A549 (cell line): ENCODE data around the gene UBP1. TPM values are rescaled to one million over a fixed set of nuclear protein-coding genes. Genes with fewer than 3 reads are reported as not detected.

ENCODE experiments used
- ATAC-seq, 2 experiments: fragments of 200-7000 bp in 1 of 2; fragments of >200 bp in 1 of 2; cut with Nextera tagmentation in 1 of 2; cut with Tn5 transposase in 1 of 2; 3 replicates each; pipeline versions ENCODE4 v1.8.0 to v1.9.1; 2018 to 2020; ENCODE audit warnings: mild to moderate bottlenecking in 1 of 2, moderate library complexity in 1 of 2
- CTCF ChIA-PET: fragments of 300-600 bp; sonication (Branson Sonifier 250); formaldehyde crosslinking; extraction: SDS; loops from one replicate; lab custom pipeline; 2021; ENCODE audit warnings: antibody characterized with exemption, inconsistent platforms; lab: Yijun Ruan, JAX
- POLR2A ChIA-PET: fragments of 350-600 bp; formaldehyde crosslinking; extraction: SDS; loops from one replicate; lab custom pipeline; 2021; ENCODE audit warnings: antibody characterized with exemption, inconsistent platforms; lab: Yijun Ruan, JAX
- DNase-seq, 2 experiments: peaks; one replicate each; pipeline versions ENCODE4 v3.0.0 to v3.0.0-alpha.2; 2011 to 2016; ENCODE audit warnings: low read depth in 1 of 2, low spot score in 1 of 2
- FAIRE-seq: peaks from 2 replicates; lab custom pipeline; 2011; peaks lifted over from hg19 to GRCh38; lab: Jason Lieb, UNC
- H3K27ac ChIP-seq, 2 experiments: fragments of >200 bp; sonication (Bioruptor Twin); formaldehyde crosslinking; 3 replicates each; pipeline ENCODE4 v1.5.1; 2016 to 2017
- H3K4me1 ChIP-seq: fragments of >200 bp; sonication (Bioruptor Twin); formaldehyde crosslinking; 3 replicates; pipeline ENCODE4 v1.6.1; 2016
- H3K4me2 ChIP-seq: fragments of >200 bp; sonication (Bioruptor Twin); formaldehyde crosslinking; 3 replicates; pipeline ENCODE4 v1.6.1; 2016
- H3K4me3 ChIP-seq: fragments of >200 bp; sonication (Bioruptor Twin); formaldehyde crosslinking; 3 replicates; pipeline ENCODE4 v1.5.1; 2016
- H3K9me3 ChIP-seq: fragments of >200 bp; sonication (Bioruptor Twin); formaldehyde crosslinking; 3 replicates; pipeline ENCODE4 v1.6.1; 2016
- ATOH8 ChIP-seq: fragments of 250-450 bp; sonication (Bioruptor Pico); IDR thresholded peaks from 2 replicates; pipeline ENCODE4 v1.5.0; 2020; ENCODE audit warnings: low read depth, mild to moderate bottlenecking, moderate library complexity
- CTCF ChIP-seq: fragments of >200 bp; sonication (Bioruptor Twin); formaldehyde crosslinking; IDR thresholded peaks from 3 replicates; pipeline ENCODE4 v1.5.1; 2016
- EHMT2 ChIP-seq: fragments of 200-600 bp; sonication (generic); IDR thresholded peaks from 2 replicates; pipeline ENCODE4 v1.6.1; 2016; ENCODE audit warnings: antibody characterized with exemption, low read depth, mild to moderate bottlenecking, moderate library complexity
- ESRRA ChIP-seq: fragments of 150-350 bp; IDR thresholded peaks from 2 replicates; pipeline ENCODE4 v1.6.1; 2014; ENCODE audit warnings: mild to moderate bottlenecking, low read length, borderline replicate concordance
- FOSB ChIP-seq: fragments of 250-450 bp; sonication (Bioruptor Pico); IDR thresholded peaks from 2 replicates; pipeline ENCODE4 v1.5.0; 2020; ENCODE audit warnings: mild to moderate bottlenecking, moderate library complexity
- HDAC2 ChIP-seq: fragments of 200-600 bp; sonication (generic); IDR thresholded peaks from 2 replicates; pipeline ENCODE4 v1.6.1; 2016
- HES2 ChIP-seq: fragments of >200 bp; sonication (Bioruptor Twin); formaldehyde crosslinking; IDR thresholded peaks from 2 replicates; pipeline ENCODE4 v1.6.1; 2016
- HMGXB4 ChIP-seq: fragments of 250-450 bp; sonication (Bioruptor Pico); IDR thresholded peaks from 2 replicates; pipeline ENCODE4 v1.5.0; 2021; ENCODE audit warnings: mild to moderate bottlenecking, moderate library complexity, borderline replicate concordance
- JUNB ChIP-seq: fragments of >200 bp; sonication (Bioruptor Twin); formaldehyde crosslinking; IDR thresholded peaks from 2 replicates; pipeline ENCODE4 v1.6.1; 2016
- NPAS2 ChIP-seq: fragments of 250-450 bp; sonication (Bioruptor Pico); IDR thresholded peaks from 2 replicates; pipeline ENCODE4 v1.8.0; 2022; ENCODE audit warnings: mild to moderate bottlenecking, moderate library complexity, borderline replicate concordance
- NR3C1 ChIP-seq: fragments of >200 bp; sonication (Bioruptor Twin); formaldehyde crosslinking; IDR thresholded peaks from 3 replicates; pipeline ENCODE4 v1.6.1; 2017
- REST ChIP-seq: fragments of 200-600 bp; sonication (generic); IDR thresholded peaks from 2 replicates; pipeline ENCODE4 v1.6.1; 2016; ENCODE audit warnings: antibody characterized with exemption, mild to moderate bottlenecking, moderate library complexity
- TFCP2L1 ChIP-seq: fragments of 250-450 bp; sonication (Bioruptor Pico); IDR thresholded peaks from 2 replicates; pipeline ENCODE4 v1.5.0; 2021; ENCODE audit warnings: mild to moderate bottlenecking
- WGBS: methylation state at CpG from one replicate; pipeline ENCODE4 v1.1.6; 2017; ENCODE audit errors: missing lambda C conversion rate; 5-methylcytosine and 5-hydroxymethylcytosine counted together
- polyA plus RNA-seq, 4 experiments: library from polyadenylated mRNA; depleted of rRNA in 3 of 4; stranded (reverse); fragments of >200 nt; fragmentation: RNase III in 1 of 4; extraction: RNeasy Plus Mini Kit Qiagen cat#74134 plus additional on column Dnase treatment in 1 of 4; gene quantifications; 2 replicates in 3 of 4; 3 replicates in 1 of 4; pipeline ENCODE4 v1.2.3, GENCODE V29; 2011 to 2017
- TF ChIP-seq, protein P1 (sequence below): IDR thresholded peaks from 2 replicates; pipeline ENCODE4 v1.6.1; 2012
- TF ChIP-seq, protein P2 (sequence below): IDR thresholded peaks from 2 replicates; pipeline ENCODE4 v1.6.1; 2012; ENCODE audit warnings: low read depth, borderline replicate concordance

Gene UBP1
- polyA plus RNA-seq, 2 of the 4 experiments (the other 2 are of a cell fraction): 48.6 to 92.5 TPM

DNA sequence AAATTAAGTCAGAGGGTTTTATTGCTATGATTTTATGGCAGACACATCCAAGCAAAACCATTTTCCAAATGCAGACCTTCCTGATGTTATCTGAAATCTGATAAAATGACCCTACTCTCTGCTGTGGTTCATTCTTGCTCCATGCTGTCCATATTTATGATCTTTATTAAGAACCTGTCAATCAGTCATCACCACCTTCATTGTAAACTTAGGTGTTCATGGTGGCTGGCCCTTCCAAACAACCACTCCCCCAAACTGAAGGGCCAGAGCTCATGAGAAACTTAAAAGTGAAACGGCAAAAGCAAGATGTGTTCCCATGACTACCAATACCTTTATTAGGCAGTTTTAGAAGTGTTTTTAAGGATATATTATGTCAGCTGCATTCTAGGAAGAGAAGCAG is 53.6 kb downstream of the UBP1 start:
- H3K27ac ChIP-seq: no peak overlapping the region

GRCh38 chr3:33385423-33385822 is 54.8 kb downstream of the UBP1 start:
- TF ChIP-seq ESRRA: no peak
- TF ChIP-seq JUNB: no peak
- TF ChIP-seq NPAS2 (CRISPR knock-in tag): no peak
- no peak for TF ChIP-seq CTCF
- CTCF ChIA-PET: interaction anchor here (0.9 to 5.4 kb wide), 5 partner anchors 10 to 254 kb away, joined by 3 to 38 read pairs (median 3); no protein-coding TSS in a partner anchor
- no peak overlapping the region for H3K27ac ChIP-seq
- DNase-seq (peak in 1 of 2 experiments; percentile 12), FAIRE-seq (no peak), ATAC-seq (no peak)
- H3K9me3 ChIP-seq: no peaks in the 10 kb centered on the region
- POLR2A ChIA-PET: no interaction called here
- H3K4me1 ChIP-seq: peaks cover 24% of the 10 kb centered on the region
- WGBS: 82% methylated on average over 5 of the region's 5 CpGs
- no peak overlapping the region for H3K4me3 ChIP-seq
- no peak overlapping the region for H3K4me2 ChIP-seq

More for the DNA sequence above, 53.6 kb downstream of the UBP1 start:
- DNase-seq (no peak), ATAC-seq (no peak), FAIRE-seq (no peak)
- Histone ChIP-seq H3K4me3 (no peak overlapping the region), H3K4me1 (peaks cover 28% of the 10 kb centered on the region), H3K4me2 (no peak overlapping the region), H3K9me3 (no peaks in the 10 kb centered on the region)
- CTCF ChIA-PET: interaction anchor here (0.7 to 5.4 kb wide), 3 partner anchors 14 to 255 kb away, joined by 3 to 38 read pairs (median 10); no protein-coding TSS in a partner anchor
- POLR2A ChIA-PET: no interaction called here
- TF ChIP-seq, protein P1, sequence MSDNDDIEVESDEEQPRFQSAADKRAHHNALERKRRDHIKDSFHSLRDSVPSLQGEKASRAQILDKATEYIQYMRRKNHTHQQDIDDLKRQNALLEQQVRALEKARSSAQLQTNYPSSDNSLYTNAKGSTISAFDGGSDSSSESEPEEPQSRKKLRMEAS: no peak
- 74% methylated on average over 1 of the region's 1 CpG for WGBS

- FAIRE-seq (no peak), DNase-seq (no peak), ATAC-seq (peak in 1 of 2 experiments; percentile 11; a peak in 2 of 6 replicates)
- H3K4me3 ChIP-seq: no peak overlapping the region
- POLR2A ChIA-PET: no interaction called here
- peaks cover 19% of the 10 kb centered on the region for H3K4me1 ChIP-seq
- no peak for TF ChIP-seq NR3C1
- no peak for TF ChIP-seq TFCP2L1 (CRISPR knock-in tag)
- H3K9me3 ChIP-seq: no peaks in the 10 kb centered on the region
- H3K4me2 ChIP-seq: no peak overlapping the region
- H3K27ac ChIP-seq: peak overlapping the region in 1 of 2 experiments; percentile 68; a peak in 4 of 6 replicates
- CTCF ChIA-PET: interaction anchor here (5.4 kb wide), 1 partner anchor 11 kb away, joined by 38 read pairs; no protein-coding TSS in a partner anchor
- 90% methylated on average over 9 of the region's 12 CpGs for WGBS
These were observed 56.3 kb downstream of the UBP1 start for GRCh38 chr3:33383951-33384350.

DNA sequence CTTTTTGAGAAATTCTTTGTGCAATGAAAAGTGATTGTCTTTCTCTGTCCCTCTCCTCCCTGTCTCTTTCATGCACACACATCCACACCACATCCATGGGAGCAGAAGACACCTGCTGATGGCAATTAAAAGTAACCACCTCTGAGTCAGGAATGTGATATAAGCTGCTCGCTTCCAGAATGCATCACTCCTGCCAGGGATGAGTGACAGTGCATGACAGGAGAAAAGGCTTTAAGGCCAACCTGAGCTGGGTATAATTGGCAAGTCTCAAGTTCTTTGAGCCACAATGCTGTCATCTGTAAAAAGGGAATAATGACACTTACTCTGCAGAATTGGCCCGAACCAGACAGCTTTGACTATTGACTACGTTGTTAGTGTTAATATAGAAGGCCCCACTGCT is 59.6 kb downstream of the UBP1 start:
- no peak for DNase-seq
- no peak for FAIRE-seq
- WGBS: 83% methylated on average over 3 of the region's 3 CpGs
- ChIA-PET POLR2A (no interaction called here), CTCF (no interaction called here)
- ATAC-seq: no peak
- no peak for TF ChIP-seq ATOH8 (CRISPR knock-in tag)
- Histone ChIP-seq H3K4me1 (peaks cover 11% of the 10 kb centered on the region; the same call in 2 of the 3 replicates), H3K4me2 (no peak overlapping the region), H3K27ac (no peak overlapping the region), H3K9me3 (no peaks in the 10 kb centered on the region), H3K4me3 (no peak overlapping the region)

DNA sequence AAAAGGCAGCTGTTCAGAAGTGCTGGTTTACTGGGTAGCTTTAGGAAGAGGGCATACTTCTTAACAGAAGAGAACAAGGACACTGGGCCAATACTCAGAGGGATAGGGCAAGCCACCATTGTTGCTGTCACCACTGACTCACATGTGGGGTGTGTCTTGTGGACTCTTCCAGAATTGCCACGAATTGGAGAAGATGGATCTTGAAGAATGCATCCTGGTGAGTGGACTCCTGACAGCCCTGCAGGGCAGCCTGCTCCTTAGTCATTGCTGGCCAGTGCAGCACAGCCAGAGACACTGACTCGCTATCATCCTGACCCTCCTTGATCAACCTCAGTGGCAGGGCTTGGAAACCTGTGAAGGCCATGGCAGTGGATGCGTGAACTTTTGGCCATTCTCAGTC is 62.3 kb downstream of the UBP1 start:
- ATAC-seq: peak; percentile 66 to 75
- peak in 1 of 2 experiments; percentile 44 for DNase-seq
- no peak for TF ChIP-seq HES2
- TF ChIP-seq HDAC2: no peak
- no peak for TF ChIP-seq FOSB (CRISPR knock-in tag)
- TF ChIP-seq HMGXB4 (CRISPR knock-in tag): no peak
- no peak for TF ChIP-seq REST
- no peak for TF ChIP-seq EHMT2
- TF ChIP-seq, protein P1: no peak
- TF ChIP-seq, protein P2, sequence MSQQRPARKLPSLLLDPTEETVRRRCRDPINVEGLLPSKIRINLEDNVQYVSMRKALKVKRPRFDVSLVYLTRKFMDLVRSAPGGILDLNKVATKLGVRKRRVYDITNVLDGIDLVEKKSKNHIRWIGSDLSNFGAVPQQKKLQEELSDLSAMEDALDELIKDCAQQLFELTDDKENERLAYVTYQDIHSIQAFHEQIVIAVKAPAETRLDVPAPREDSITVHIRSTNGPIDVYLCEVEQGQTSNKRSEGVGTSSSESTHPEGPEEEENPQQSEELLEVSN: no peak

More for the DNA sequence above, 62.3 kb downstream of the UBP1 start:
- Histone ChIP-seq H3K4me2 (no peak overlapping the region), H3K4me3 (no peak overlapping the region), H3K9me3 (no peaks in the 10 kb centered on the region), H3K27ac (peak overlapping the region in 1 of 2 experiments; percentile 42; a peak in 2 of 6 replicates), H3K4me1 (no peaks in the 10 kb centered on the region; the same call in 1 of the 3 replicates)
- WGBS: 83% methylated on average over 3 of the region's 3 CpGs
- ChIA-PET POLR2A (no interaction called here), CTCF (interaction anchor here (1.8 kb wide), 1 partner anchor 246 kb away, joined by 11 read pairs; no protein-coding TSS in a partner anchor)
- no peak for FAIRE-seq
